ENCODE data around the gene GALNT17.
"Not testable (repeated sequence)": the region's sequence is repeated elsewhere in the genome, so short reads cannot be mapped to it uniquely, and the experiment has no call there.

GALNT17 gene

GRCh38 chr7:71566376-71566775 lies 434.4 kb downstream of the GALNT17 start:
- no peak for DNase-seq (ENCODE audit: low spot score)

DNA sequence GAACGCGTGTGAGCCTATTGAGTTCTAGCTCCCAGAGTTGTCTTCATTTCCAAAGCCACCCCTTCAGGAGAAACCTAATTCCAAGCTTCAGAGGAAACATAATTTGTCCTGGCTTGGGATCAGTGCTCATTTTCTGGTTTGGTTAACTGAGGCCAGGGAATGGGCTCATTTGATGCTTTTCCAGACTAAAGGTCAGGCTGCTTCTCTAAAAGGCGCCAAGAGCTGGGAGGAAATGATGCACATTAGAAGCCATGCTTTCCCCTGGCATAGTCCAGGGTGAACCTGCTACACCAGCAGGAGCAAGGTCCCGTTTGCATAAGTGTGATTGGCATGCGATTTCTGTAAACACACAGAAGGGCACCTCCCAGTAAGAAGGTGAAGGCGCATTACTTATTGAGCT lies 435.0 kb downstream of the GALNT17 start:
- no peak for DNase-seq (ENCODE audit: low spot score)

GRCh38 chr7:71574153-71574860 lies 442.4 kb downstream of the GALNT17 start:
- no peak for DNase-seq (ENCODE audit: low spot score)

DNA sequence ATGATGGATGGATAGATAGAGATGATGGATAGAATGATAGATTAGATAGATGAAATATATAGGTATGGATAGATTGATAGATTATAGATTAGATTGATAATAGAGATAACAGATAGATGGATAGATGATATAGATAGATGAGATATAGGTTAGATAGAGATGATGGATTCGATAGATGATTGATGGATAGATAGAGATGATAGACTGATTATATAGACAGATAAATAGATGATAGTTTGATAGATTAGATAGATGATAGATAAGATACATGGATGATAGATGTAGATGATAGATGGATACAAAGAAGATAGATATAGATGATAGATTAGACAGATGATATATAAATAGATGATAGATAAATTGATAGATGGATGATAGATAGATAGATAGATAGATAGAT lies 448.1 kb downstream of the GALNT17 start:
- no peak for DNase-seq (ENCODE audit: low spot score)

GRCh38 chr7:71584256-71584655 lies 452.3 kb downstream of the GALNT17 start:
- DNase-seq (ENCODE audit: low spot score): no peak

DNA sequence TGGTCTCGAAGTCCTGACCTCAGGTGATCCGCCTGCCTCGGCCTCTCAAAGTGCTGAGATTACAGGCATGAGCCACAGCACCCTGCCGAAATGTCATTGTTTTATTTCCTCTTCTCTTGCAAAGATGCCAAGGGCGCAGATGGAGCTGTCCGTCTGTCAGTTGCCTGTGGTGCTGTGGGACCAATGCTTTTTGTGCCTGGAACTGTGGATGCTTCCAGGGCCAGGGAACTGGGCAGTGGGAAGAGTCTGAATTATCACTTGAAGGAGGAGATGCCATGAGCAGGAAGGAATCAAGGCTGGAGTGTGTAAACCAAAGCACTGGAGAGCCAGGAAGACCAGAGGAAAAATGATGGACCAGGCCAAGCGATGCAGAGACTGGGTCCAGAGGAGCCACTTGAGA lies 459.9 kb downstream of the GALNT17 start:
- DNase-seq (ENCODE audit: low spot score): no peak

- not testable (repeated sequence) for DNase-seq (ENCODE audit: low spot score)
Measured at GRCh38 chr7:71592388-71592787, 460.4 kb downstream of the GALNT17 start.

- DNase-seq (ENCODE audit: low spot score): no peak
Measured at GRCh38 chr7:71594736-71595135, 462.8 kb downstream of the GALNT17 start.

DNA sequence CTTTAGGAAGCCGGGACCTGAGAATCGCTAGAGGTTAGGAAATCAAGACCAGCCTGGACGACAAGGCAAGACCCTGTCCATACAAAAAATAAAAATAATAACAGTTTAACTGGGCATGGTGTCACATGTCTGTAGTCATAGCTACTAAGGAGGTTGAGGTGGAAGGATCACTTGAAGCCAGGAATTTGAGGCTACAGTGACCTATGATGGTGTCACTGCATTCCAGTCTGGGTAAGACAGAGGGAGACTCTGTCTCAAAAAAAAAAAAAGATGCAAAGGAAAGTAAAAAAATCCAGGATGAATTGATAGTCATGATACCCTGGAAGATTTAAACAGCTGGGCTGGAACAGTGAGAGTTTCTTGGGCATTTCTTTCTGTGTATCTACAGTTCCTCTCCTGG lies 463.2 kb downstream of the GALNT17 start:
- DNase-seq (ENCODE audit: low spot score): no peak

- DNase-seq (ENCODE audit: low spot score): no peak
Measured at GRCh38 chr7:71598553-71598952, 466.6 kb downstream of the GALNT17 start.

DNA sequence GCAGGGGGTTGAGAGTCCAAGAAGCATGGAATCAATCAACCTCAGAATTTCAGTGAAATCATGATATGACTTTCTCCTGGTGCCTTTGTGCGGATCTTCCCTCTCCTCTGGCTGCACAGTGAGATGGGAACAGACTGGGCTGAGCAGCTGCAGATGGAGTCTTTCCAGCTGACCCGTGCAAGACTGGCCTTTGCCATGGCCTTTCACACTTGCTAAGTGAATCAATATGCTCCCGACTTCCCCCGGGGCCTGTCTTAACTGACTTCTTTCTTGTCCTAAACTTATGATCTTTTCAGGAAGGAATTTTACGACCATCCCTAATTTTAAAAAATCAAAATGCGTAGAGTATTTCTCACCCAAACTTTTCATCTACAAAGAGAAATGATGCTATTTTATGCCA lies 469.9 kb downstream of the GALNT17 start:
- DNase-seq (ENCODE audit: low spot score): no peak

GRCh38 chr7:71604818-71605414 lies 473.0 kb downstream of the GALNT17 start:
- DNase-seq (ENCODE audit: low spot score): no peak

DNA sequence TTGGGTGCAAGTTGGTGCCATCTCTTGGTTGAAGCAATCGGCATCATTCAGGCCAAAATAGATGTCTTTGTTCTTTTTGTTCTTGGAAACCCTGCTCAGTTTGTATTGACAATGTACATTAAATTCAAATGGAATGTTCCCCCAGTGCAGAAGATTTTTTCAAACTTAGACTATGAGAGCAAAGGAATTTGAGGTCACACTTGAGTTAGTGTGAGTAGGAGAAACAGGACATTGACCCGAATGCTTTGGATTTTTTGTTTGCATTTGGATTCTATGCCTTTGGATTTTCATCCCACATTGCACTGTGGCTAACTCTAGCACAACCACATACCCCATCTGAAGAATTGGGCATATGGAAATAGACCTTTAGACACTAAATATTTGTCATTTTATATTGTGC lies 480.0 kb downstream of the GALNT17 start:
- no peak for DNase-seq (ENCODE audit: low spot score)

DNA sequence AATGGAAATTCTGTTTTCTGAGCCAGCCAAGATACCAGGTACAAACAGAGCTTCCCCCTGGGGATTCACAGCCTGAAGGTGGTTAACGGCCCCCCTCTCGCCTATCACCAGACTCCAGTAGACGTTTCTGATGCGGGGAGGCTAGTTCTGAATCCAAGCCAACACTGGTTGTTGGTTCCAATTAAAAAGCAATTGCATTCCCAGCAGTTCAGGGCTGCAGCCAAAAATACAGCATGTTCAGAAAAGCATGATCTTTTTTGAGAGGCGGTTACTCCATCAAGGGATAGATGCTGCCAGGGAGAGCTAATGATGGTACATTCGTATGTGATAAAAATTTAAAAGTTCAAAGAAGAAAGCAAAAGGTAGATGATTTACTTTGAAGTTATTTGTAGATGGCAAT lies 481.0 kb downstream of the GALNT17 start:
- DNase-seq (ENCODE audit: low spot score): no peak

- DNase-seq (ENCODE audit: low spot score): no peak
Measured at GRCh38 chr7:71613313-71613712, 481.4 kb downstream of the GALNT17 start.

DNA sequence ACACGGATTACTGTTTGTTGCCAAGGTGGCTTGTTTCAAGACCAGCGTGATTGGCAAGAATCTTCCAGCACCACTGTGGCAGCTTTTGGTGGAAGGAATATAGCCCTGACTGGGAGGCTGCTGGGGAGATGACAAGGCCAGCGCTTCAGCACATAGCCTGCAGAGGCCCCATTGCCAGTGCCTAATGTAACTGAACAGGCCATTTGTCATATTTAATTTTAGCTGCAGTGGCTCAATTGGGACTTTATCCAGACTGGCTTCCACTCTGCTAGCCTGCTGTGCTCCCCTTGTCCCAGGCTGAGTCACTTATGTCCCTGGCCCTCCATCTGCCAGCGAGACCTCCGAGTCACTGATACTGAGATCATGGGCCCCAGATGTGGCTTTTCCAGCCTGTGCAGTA lies 483.1 kb downstream of the GALNT17 start:
- DNase-seq (ENCODE audit: low spot score): no peak

GRCh38 chr7:71616217-71616616 lies 484.3 kb downstream of the GALNT17 start:
- no peak for DNase-seq (ENCODE audit: low spot score)

- DNase-seq (ENCODE audit: low spot score): no peak
Measured at GRCh38 chr7:71618278-71618677, 486.3 kb downstream of the GALNT17 start.

DNA sequence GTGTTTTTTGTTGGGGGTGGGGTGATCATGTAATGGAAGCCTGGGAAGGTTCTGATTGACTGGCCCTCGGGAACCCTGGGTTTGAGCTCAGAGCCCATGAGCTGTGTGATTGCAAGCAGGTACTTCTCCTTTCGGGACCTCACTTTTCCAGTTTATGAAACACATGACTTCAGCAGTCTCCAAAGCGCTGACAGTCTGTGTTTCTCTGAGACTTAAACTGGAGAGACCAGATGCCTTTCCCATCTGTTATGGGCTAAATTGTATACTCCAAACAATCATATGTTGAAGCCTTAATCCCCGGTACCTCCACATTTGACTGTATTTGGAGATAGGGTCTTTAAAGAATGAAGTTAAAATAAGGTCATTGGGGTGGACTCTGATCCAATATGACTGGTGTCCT lies 493.6 kb downstream of the GALNT17 start:
- DNase-seq (ENCODE audit: low spot score): no peak

GRCh38 chr7:71626206-71626605 lies 494.3 kb downstream of the GALNT17 start:
- DNase-seq (ENCODE audit: low spot score): no peak

GRCh38 chr7:71627651-71628050 lies 495.7 kb downstream of the GALNT17 start:
- no peak for DNase-seq (ENCODE audit: low spot score)

DNA sequence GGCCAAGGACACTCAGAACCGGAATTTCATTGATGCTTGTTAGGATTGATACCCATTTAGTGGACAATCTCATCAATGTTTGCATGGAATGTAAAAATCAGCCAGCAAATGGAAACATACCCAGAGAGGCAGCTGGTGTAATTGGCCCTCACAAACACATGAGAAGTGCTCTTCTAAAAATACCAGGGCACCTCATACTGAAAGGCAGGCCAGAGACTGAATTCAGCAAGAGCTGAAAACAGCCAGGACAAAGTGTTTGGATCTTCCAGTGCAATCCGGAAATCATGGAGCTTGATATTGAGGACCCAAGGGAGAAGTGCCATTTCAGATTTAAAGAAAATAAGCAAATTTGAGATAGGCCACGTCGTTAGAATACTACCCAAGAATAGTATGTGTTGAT lies 498.6 kb downstream of the GALNT17 start:
- DNase-seq (ENCODE audit: low spot score): no peak

GRCh38 chr7:71633551-71634008 lies 501.6 kb downstream of the GALNT17 start:
- DNase-seq (ENCODE audit: low spot score): no peak

GRCh38 chr7:71635849-71636248 lies 503.9 kb downstream of the GALNT17 start:
- DNase-seq (ENCODE audit: low spot score): not testable (repeated sequence)

All from HuH-7.5 (cell line).